ENCODE measurements around the gene MAFB.
A peak's percentile ranks its signal among the peaks of the same experiment; 100 is the strongest.

DNA sequence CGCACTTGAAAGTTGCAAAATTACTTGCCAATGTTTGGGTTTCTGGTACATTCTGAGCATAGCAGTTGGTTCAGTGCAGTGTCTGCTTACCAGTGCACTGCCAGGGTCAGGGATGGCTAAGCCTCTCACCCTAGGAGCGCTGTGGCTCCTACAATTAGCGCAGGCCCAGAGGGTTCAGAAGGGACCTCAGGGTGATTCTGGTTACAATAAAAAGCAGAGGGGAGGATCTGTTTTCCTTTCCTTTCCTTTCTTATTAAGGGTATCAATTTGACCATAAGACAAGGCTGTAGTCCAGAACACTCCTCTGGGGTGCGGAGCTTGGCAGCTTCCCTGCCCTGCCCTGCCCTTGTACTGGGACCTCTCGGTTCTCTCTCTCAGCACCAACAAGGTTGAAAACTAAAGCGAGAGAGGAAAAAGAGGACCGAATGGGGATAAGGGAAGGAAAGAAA is 2.6 kb downstream of the MAFB start:
- TF ChIP-seq, protein P1, sequence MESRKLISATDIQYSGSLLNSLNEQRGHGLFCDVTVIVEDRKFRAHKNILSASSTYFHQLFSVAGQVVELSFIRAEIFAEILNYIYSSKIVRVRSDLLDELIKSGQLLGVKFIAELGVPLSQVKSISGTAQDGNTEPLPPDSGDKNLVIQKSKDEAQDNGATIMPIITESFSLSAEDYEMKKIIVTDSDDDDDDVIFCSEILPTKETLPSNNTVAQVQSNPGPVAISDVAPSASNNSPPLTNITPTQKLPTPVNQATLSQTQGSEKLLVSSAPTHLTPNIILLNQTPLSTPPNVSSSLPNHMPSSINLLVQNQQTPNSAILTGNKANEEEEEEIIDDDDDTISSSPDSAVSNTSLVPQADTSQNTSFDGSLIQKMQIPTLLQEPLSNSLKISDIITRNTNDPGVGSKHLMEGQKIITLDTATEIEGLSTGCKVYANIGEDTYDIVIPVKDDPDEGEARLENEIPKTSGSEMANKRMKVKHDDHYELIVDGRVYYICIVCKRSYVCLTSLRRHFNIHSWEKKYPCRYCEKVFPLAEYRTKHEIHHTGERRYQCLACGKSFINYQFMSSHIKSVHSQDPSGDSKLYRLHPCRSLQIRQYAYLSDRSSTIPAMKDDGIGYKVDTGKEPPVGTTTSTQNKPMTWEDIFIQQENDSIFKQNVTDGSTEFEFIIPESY (IDR thresholded peaks at IDR 0.05): no peak
- TF ChIP-seq, protein P2, sequence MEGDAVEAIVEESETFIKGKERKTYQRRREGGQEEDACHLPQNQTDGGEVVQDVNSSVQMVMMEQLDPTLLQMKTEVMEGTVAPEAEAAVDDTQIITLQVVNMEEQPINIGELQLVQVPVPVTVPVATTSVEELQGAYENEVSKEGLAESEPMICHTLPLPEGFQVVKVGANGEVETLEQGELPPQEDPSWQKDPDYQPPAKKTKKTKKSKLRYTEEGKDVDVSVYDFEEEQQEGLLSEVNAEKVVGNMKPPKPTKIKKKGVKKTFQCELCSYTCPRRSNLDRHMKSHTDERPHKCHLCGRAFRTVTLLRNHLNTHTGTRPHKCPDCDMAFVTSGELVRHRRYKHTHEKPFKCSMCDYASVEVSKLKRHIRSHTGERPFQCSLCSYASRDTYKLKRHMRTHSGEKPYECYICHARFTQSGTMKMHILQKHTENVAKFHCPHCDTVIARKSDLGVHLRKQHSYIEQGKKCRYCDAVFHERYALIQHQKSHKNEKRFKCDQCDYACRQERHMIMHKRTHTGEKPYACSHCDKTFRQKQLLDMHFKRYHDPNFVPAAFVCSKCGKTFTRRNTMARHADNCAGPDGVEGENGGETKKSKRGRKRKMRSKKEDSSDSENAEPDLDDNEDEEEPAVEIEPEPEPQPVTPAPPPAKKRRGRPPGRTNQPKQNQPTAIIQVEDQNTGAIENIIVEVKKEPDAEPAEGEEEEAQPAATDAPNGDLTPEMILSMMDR (IDR thresholded peaks at IDR 0.05; ENCODE audit: low read depth, low read length, missing input control): no peak
- TF ChIP-seq FOXA1 (IDR thresholded peaks at IDR 0.05) (no peak), RAD21 (IDR thresholded peaks at IDR 0.05) (peak; percentile 30 to 45), JUND (IDR thresholded peaks at IDR 0.05) (no peak), HNF4G (IDR thresholded peaks at IDR 0.05) (no peak), YY1 (IDR thresholded peaks at IDR 0.05) (peak; percentile 24)
- TF ChIP-seq, protein P3, sequence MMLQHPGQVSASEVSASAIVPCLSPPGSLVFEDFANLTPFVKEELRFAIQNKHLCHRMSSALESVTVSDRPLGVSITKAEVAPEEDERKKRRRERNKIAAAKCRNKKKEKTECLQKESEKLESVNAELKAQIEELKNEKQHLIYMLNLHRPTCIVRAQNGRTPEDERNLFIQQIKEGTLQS (IDR thresholded peaks at IDR 0.05): no peak
- TF ChIP-seq, protein P4, sequence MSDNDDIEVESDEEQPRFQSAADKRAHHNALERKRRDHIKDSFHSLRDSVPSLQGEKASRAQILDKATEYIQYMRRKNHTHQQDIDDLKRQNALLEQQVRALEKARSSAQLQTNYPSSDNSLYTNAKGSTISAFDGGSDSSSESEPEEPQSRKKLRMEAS (IDR thresholded peaks at IDR 0.05): no peak

Measured in liver (tissue), 3 donors.